GM21619 (cell line): Measurements from ENCODE around the gene MAGT1.
"Not testable (repeated sequence)": the region's sequence is repeated elsewhere in the genome, so short reads cannot be mapped to it uniquely, and the experiment has no call there.

Experiments
- ATAC-seq: cut with Tn5 transposase; IDR thresholded peaks from one replicate; pipeline ENCODE4 v1.9.1; 2021; ENCODE audit not compliant: unreplicated experiment

Gene MAGT1

DNA sequence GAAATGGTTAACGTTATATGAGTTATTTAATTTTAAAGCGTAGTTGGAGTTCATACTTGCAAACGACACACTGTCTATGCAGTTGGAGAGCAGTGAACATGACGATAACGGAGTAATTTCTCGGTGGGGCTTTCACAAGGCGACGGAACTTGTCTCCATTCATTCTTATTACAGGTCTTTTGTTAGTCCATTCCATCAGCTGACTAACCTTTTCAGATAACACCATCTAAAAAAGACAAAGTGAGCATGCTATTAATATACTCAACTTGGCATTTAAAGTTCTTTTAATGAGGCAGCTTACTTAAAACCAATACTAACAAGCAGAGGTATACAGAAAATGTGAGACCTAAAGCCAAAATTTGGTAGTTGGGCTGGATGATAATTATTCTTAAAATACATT lies 19.9 kb downstream of the MAGT1 start:
- ATAC-seq: no peak

- ATAC-seq: not testable (repeated sequence)
Observed at GRCh38 chrX:77831544-77831943, 63.7 kb downstream of the MAGT1 start.

GRCh38 chrX:77821989-77822388 lies 73.2 kb downstream of the MAGT1 start:
- ATAC-seq: not testable (repeated sequence)

DNA sequence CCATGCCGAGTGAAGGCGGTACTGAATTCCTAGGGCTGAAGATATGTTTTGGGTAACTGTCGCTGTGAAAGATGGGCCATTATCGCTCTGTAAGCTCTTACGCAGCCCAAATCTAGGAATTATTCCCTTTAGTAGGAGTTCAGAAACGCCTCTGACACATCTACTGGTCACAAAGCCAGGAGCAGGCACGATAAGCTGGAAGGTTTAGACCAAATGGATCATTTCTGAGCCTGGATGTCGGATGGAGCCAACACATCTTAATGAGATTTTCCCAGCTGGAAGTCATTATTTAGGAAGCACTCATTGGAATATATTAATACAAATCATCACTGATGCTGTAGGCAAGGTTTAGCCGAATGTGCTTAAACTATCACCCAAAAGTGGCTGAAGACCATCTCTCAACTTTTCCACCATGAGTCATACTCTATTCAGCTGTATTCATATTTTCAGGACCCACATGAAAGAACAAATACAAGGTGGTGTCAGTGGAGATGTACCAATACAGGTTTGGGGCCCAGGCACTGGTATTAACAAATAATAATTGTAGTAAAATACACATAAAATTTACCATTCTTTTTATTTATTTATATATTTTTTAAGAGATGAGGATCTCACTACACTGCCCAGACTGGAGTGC lies 75.0 kb downstream of the MAGT1 start:
- no peak for ATAC-seq

DNA sequence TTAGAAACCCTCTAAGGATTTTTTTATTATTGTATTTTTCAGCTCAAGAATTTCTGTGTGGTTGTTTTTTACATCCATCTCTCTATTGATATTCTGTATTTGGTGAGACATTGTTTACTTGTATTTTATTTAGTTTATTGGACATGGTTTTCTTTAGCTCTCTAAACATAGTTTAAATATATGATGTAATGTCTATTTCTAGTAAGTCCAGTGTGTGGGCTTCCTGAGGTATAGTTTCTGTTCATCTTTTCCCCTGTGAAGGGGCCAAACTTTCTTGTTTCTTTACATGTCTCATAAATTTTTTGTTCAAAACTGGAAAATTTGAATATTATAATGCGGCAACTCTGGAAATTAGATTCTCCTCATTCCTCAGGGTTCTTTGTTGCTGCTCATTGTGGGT lies 81.0 kb downstream of the MAGT1 start:
- no peak for ATAC-seq

- ATAC-seq: no peak
Observed at GRCh38 chrX:77802201-77802600, 93.0 kb downstream of the MAGT1 start.

GRCh38 chrX:77795124-77795523 lies 100.1 kb downstream of the MAGT1 start:
- ATAC-seq: no peak

GRCh38 chrX:77793946-77794345 lies 101.3 kb downstream of the MAGT1 start:
- ATAC-seq: no peak

DNA sequence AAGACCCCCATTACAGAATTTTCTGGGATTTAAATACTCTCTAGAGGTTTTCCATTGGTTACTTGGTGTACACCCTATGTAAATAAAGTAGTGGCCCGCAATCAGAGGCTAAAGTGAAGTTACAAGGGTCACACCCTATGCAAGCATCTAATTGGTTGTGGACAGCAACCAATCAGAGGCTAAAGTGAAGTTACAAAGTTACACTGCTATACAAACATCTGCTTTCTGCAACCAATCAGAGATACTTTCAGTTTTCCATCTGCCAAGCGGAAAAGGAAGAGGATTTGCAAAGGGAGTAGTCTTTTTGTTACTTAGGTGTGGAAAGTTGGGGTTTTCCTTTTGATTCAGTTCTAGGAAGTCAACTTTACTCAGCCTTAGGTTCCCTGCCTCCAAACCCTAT lies 107.2 kb downstream of the MAGT1 start:
- no peak for ATAC-seq

DNA sequence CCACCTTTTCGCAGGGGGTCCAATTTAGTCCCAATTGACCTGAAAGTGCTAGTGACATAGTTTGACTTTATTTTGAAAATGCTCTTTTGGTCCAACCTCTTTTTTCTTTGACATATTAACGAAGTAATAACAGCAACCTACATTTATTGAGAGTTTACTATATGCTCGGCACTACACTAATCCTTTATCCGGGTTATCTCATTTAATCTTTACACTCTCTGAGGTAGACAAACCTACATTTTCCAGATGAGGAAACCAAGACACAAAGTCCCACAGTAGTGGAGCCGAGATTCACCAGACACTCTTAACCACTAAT lies 108.9 kb downstream of the MAGT1 start:
- peak; percentile 11 for ATAC-seq

DNA sequence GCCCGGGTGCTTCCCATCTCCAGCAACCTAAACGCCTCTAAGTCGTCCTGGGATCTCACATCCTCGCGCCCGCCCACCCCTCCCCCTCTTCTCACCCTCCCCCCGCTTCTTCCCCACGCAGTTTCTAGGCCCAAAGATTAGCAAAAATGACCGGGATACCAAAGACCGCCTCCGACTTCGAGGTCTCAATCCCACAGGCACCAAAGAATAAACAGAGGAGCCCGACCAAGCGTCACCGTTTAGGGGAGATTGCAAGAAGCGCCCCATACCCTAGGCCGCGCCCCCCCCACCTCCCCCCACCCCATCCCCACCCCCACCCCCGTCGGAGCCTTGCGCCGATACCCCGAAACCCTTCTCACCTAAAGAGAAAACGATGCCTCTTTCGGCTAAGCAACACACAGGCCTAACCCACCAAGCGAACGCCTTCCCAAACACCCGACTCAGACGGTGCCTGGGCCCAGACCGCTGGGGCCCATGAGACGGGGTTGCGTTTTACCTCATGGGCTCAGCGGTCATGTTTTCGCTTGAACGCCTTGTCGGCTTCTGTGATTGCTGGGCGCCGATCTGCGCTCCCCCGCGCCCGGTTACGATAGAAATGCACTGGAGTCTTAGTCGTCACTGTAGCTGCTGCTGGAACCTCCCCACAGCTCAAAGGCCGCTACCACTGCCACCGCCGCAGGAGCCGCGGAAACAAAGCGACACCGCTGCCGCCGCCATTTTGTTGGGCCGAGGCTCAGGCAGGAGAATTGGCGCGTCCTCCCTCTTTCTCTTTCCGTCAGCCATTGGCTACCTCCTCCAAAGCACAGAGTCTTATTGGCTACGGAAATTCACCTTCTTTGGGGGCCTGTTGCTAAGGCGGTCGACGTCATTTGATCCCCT lies 109.5 kb downstream of the MAGT1 start, which contains the start of gene ATRX:
Gene ATRX (minus strand): TSS at position 731 of the 879 bp plus-strand sequence. CDS start 215 bp downstream, at position 516.
- peak; percentile 96 for ATAC-seq

DNA sequence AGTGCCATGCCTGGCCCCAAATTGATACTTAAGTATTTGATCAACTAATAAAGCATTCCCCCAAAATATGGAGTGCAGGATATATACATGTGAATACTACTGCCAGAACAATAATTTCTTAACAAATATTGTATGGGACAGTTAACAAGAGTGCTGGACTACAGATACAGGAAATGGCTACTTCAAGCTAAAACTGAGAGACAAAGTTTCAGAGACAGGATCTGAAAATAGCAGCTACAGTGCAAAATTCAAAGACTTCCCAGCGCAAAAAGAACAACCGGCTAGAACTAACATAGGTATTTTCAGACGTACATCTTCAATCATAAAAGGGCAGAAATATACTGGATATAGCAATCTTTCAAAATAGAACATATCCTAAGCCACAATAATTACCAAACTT lies 115.5 kb downstream of the MAGT1 start:
- ATAC-seq: no peak

GRCh38 chrX:77776659-77777058 lies 118.6 kb downstream of the MAGT1 start:
- ATAC-seq: no peak
